ENCODE data around the gene DCUN1D1.

DNA sequence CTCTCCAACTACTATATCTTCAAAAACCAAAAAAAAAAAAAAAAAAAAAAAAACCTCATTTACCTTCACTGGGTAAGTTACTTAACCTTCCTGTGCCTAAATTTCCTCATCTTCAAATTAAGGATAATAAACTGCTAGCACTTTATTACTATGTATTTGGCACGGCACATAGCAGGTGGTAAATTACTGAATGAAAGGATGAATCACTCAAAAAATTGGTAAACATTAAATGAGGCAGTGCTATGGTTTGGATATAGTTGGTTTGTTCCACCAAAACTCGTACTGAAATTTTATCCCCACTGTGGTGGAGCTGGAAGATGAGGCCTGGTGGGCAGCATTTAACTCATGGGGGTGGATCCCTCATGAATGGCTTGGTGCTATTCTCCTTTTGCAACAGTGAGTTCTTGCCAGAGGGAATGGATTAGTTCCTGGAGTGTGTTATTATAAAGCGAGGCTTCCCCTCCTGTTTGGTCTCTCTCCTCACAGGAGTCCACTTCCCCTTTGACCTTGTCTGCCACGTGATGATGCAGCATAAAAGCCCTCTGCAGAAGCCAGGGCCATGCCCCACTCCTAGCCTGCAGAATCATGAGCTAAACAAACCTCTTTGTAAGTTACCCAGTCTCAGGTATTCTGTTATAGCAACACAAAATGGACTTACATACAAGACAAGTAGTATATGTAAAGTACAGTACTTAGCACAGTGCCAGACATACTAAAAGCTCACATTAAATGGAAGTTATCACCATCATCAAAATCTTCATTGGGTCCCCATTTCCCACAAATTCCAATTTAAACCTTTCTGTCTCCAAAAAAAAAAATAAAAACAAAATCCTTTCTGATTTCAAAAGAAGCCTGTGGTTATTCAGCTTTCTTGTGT, 20.6 kb downstream of the DCUN1D1 start:
- TF ChIP-seq, protein P1, sequence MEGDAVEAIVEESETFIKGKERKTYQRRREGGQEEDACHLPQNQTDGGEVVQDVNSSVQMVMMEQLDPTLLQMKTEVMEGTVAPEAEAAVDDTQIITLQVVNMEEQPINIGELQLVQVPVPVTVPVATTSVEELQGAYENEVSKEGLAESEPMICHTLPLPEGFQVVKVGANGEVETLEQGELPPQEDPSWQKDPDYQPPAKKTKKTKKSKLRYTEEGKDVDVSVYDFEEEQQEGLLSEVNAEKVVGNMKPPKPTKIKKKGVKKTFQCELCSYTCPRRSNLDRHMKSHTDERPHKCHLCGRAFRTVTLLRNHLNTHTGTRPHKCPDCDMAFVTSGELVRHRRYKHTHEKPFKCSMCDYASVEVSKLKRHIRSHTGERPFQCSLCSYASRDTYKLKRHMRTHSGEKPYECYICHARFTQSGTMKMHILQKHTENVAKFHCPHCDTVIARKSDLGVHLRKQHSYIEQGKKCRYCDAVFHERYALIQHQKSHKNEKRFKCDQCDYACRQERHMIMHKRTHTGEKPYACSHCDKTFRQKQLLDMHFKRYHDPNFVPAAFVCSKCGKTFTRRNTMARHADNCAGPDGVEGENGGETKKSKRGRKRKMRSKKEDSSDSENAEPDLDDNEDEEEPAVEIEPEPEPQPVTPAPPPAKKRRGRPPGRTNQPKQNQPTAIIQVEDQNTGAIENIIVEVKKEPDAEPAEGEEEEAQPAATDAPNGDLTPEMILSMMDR (IDR thresholded peaks at IDR 0.05) = no peak
- no peak for TF ChIP-seq POLR2A (IDR thresholded peaks at IDR 0.05)

Data from lower leg skin (tissue), 3 donors.